HG03095 (cell line): Measurements from ENCODE around the gene ZNF141.
"Not testable (repeated sequence)": the region's sequence is repeated elsewhere in the genome, so short reads cannot be mapped to it uniquely, and the experiment has no call there.

ENCODE experiments used
- ATAC-seq: cut with Tn5 transposase; IDR thresholded peaks from one replicate; pipeline ENCODE4 v1.9.1; 2021; ENCODE audit warnings: moderate library complexity; ENCODE audit not compliant: unreplicated experiment

Gene ZNF141

DNA sequence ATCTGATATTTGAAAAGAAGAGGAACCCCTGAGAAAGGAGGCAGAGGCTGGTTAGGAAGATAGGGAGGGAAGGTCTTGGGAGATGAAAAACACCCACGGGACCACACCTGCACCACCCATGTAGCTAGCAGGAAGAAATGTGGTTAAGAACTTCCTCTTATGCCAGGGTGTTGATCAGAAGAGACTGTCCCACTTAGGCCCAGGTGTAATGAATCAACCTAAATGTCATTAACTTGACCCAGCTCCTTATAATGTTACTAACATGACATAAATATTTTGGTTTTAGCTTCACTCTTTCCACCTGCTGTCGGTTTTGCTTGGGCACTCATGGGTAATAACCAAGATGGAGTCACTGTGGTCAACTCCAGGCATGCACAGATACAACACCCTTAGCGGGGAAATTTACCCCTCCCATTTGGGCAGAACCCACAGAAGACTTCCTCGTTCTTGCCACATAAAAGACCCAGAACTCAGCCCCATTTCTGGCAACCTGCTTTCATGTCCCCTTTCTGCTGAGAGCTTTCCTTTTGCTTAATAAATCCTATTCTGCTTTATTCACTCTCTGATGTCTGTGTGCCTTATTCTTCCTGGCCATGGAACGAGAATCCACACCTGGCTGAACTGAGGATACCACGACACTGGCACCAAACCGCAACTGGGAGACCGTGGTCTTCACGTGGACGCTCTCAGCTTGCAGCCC, 46.8 kb downstream of the ZNF141 start:
- no peak for ATAC-seq

- no peak for ATAC-seq
Measured at GRCh38 chr4:385934-386707, 48.5 kb downstream of the ZNF141 start.

DNA sequence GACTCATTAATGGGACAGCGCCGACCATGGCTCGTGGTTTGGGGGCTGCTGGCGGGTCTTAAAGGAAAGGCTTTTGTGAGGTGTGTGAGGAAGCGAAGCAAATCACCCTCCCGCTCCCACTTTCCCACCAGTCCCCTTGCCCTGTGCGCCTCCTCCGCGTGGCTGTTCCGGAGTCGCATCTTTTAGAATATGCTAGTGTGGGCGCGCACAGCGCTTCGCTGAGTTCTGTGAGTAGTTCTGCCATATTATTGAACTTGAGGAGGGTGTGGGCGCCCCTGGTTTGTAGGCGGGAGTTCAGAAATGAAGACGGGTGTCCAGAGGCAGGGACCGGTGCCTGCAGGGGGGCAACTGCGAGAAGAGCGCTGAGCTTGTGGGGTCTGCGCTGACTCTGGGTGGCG, 49.1 kb downstream of the ZNF141 start:
- no peak for ATAC-seq

GRCh38 chr4:404006-404405, 66.4 kb downstream of the ZNF141 start:
- ATAC-seq: no peak

- ATAC-seq: not testable (repeated sequence)
Measured at GRCh38 chr4:408321-408720, 70.7 kb downstream of the ZNF141 start.

DNA sequence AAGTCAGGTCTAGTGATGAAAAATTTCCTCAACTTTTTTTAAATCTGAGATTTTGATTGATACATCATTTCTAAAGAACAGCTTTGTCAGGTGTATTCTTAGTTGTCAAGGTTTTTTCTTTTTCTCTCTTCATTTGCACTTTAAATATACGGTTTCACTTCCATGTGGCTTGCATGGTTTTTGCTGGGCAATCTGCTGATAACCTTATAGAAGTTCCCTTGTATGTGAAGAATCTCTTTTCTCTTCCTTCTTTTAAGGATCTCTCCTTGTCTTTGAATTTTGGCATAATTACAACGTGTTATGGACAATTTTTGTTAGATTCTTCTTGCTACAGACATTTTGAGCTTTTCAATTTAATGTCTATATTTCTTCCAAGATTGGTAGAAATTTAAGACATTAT, 85.0 kb downstream of the ZNF141 start:
- ATAC-seq: no peak
